Erythroblast (primary cell): ENCODE results near the gene NDRG3.

Experiments used
- DNase-seq, 2 experiments: peaks; one replicate each; lab custom pipeline; 2025; lab: John Stamatoyannopoulos, UW
- GATA1 ChIP-seq: IDR thresholded peaks from 2 replicates; pipeline ENCODE4 v1.6.1; 2011; ENCODE audit warnings: low read depth, mild to moderate bottlenecking, control low read depth, low read length, moderate library complexity
- POLR2A ChIP-seq: IDR thresholded peaks from 2 replicates; pipeline ENCODE4 v1.6.1; 2011; ENCODE audit warnings: mild to moderate bottlenecking, low read length

NDRG3 gene

DNA sequence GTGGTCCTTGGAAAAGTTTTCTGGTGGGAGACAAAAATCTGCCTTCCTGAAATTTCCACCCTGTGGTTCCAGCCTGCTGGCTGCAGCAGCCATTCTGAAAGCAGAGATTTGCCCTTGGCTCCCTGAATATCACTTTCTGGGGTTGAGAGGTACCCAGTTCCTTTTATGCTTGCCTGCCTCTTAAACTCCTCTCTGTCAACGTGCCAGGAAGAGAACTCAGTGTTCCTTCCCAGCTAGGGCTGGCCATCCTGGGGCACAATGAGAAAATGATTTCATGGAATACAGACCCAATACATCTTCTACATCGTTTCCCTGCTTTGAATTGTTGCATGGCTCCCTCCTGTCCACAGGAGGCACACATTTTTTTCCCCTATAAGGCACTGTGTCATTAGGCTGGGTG is 29.3 kb upstream of the NDRG3 start:
- DNase-seq, result no peak
- TF ChIP-seq GATA1 (no peak), POLR2A (no peak)

DNA sequence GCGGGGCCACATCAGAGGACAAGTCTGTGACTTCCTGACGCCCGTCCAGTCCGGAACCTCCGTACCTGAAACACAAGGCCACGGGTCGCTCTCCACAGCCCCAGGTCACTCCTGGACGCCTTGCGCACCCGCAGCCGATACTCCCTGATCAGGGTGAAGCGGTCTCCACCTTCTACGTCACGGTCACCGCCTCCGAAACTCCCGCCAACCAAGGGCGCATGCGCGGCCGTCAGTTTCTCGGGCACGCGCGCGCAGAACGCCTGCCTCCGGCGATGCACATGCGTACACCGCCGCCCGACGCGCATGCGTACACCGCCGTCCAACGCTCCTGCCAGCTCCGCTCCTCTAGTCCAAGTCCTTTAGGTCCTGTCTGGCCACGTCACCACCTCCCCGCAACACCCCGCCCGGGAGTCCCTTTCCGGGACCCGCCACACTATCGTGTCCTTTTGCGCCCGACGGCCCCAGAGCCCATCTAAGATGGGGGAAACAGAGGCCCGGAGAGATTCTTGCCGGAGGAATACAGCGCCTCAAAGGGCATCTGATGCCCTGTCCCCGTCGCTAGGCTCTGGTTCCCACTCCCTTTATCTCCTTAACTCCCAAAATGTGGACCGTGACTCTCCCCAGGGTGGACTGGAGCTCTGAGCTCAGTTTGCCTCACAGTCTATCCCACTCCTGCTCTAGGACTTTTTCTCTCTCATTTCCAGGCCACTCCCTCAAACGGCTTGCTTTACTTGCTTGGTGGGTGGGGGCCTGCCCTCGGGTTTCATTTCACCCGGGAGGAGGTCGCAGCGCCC is 27.9 kb upstream of the NDRG3 start, which contains the start of gene DSN1:
Gene DSN1, minus strand, starts transcription at position 167 of the 794 bp plus-strand sequence. CDS start 2,305 bp downstream, outside the sequence.
- DNase-seq, result peak; percentile 98 to 100
- TF ChIP-seq POLR2A (peak; percentile 95), GATA1 (no peak)

DNA sequence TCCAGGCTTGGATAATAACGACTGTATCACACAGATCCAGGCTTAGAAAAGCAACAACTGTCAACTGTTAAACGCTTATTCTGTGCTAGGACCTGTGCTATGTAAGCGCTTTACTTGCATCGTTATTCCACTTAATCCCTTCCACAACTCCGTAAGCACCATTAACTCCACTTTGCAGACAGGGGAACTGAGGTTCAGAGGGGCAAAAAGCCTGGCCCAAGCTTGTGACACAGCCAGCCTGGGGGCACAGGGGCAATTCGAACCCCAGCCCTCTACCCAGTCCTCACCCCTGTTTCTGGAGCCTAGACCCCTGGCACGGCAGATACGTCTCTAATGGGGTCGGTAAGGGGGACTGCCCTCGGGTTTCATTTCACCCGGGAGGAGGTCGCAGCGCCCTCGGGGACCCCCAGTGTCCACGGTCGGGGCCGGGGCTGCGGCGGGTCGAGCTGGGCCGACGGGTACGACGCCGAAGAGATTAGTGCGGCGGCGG is 27.3 kb upstream of the NDRG3 start:
- DNase-seq, result peak; percentile 66 to 74
- TF ChIP-seq GATA1, result no peak
- TF ChIP-seq POLR2A, result no peak

DNA sequence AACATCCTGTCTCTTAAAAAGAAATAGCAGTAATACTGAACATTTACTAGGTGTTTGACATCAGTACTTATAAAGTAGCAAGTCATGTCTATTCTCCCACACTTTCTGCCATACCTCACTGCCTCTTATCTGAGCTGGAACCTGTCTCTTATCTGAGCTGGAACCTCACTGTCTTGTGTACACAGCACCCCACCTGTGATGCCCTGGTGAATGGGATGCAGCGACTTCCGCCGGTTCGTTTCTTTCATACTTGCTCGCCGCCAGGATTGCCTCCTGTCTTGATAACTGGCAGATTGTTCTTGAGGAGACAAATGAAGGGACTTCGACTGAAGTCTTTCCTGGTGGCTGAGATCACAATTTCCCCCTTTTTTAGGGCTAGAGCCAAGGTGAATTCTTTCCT is 24.8 kb upstream of the NDRG3 start:
- peak in 1 of 2 experiments; percentile 40 for DNase-seq
- TF ChIP-seq GATA1 (no peak), POLR2A (no peak)

DNA sequence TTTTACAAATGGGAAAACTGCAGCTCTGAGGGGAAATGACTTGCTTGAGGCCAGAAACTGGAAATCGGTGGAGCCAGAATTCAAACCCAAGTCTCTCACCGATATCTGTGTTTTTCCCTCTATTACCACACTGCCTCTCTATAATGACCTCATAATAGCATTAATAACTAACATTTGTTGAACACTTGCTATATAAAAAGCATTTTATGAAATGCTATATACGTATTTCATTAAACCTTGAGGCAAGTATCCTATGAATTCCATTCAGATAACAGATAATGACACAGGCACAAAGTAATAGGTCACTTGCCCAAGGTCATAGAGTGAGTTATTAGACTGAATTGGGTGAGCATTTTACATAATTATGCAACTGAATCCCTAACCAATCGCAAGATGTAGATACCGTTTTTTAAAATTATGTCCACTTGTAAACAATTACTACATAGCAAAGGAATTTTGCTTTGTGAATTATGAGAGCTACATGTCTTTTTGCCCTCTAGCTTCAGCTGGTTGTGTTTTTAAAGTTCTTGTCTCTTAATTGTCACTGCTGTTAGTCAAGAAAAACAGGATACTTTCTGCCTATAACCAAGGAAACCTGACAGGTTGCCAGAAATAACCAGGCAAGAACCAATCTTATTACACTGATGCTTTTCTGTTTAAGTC is 23.0 kb upstream of the NDRG3 start:
- DNase-seq, result no peak
- TF ChIP-seq GATA1, result no peak
- TF ChIP-seq POLR2A, result no peak

DNA sequence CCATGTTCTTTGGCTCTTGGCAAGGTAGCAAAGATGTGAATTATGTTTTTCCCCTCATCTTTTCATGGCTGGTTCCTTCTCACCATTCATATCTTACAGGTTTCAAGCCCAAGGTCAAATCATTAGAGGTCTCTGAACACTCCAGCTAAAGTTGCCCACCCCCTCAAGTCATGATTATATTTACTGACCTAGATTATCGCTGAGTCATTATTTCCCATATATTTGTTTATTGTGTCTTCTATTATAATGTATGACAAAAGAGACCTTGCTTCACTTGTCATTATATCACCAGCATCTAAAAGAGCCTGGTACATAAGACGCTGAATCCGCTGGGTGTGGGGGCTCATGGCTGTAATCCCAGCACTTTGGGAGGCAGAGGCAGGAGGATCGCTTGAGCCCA is 15.2 kb upstream of the NDRG3 start:
- TF ChIP-seq POLR2A (no peak), GATA1 (no peak)
- DNase-seq, result no peak

DNA sequence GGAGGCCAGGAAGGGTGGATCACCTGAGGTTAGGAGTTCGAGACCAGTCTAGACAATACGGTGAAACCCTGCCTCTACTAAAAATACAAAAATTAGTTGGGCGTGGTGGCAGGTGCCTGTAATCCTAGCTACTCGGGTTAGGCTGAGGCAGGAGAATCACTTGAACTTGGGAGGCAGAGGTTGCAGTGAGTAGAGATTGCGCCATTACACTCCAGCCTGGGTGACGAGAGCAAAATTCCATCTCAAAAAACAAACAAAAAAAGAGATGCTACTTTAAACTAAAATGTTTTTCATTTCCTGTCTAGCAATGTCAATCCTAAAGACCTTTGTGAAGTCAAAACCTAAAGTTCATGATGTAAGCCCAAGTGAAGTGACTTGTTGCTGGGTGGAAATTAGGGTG is 14.8 kb upstream of the NDRG3 start:
- DNase-seq, result no peak
- TF ChIP-seq POLR2A (no peak), GATA1 (no peak)

GRCh38 chr20:36758276-36758675 is 12.4 kb upstream of the NDRG3 start:
- DNase-seq, result no peak
- TF ChIP-seq GATA1, result no peak

DNA sequence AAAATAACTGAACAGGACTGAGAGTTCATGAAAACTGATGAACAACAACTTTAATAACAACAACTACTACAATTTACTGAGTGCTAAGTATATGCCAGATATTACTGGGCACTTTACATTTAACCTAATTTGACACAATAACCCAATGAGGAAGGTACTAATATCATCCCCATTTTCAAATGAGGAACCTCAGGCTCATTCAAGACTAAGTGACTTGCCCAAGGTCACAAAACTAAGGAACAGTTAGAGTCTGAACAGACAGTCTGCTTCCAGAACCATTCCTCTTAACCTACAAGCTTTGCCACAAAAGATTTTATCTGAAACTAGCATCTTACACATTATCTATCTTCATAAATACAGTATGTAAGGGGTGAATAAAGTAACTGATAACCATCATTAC is 10.6 kb upstream of the NDRG3 start:
- DNase-seq, result no peak
- TF ChIP-seq GATA1 (no peak), POLR2A (no peak)

DNA sequence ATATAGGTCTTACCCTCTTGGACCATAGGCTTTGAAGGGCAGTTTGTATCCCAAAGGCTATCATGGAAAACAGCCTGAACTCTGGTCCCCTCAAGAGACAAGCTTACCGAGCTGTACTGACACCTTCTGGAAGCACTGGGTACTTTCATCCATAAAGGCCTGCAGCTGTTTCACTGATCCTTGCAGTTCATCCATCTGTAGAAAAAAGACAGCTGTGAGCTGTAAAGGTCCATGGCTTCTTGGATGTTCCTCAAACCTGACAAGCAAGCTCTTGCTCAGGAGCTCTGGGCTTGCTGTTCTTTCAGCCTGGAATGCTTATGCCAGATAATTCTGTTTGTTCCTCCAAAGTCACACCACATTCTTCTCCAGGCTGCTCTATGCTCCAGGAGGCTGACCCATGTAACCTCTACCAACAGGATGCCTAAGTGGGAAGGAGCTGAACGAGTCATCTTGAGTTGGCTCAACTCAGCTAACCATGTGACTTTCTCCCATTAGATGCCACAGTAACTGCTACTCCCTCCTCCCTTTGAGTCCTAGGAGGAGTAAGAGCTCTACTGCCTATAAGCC is 8.8 kb upstream of the NDRG3 start:
- TF ChIP-seq GATA1 (no peak), POLR2A (no peak)
- peak; percentile 51 to 65 for DNase-seq

DNA sequence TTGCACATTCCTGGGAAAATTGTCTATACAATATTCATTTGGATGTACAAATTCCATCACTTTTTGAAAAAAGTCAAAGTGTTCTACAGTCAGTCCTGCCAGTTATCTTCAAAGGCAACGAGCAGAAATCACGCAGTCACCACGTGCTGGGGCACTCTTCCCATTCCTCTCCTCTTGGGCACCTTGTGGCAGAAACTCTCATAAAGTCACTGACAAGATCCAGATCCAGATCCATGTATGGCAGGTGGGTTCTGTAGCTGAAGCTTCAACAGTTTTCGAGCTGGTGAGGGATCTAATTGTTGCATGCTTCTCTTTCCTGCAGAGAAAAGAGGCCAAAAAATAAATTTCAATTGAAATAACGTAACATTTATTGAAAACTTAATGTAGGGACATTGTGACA is 6.7 kb upstream of the NDRG3 start:
- DNase-seq, result no peak
- TF ChIP-seq GATA1, result no peak
- TF ChIP-seq POLR2A, result no peak

DNA sequence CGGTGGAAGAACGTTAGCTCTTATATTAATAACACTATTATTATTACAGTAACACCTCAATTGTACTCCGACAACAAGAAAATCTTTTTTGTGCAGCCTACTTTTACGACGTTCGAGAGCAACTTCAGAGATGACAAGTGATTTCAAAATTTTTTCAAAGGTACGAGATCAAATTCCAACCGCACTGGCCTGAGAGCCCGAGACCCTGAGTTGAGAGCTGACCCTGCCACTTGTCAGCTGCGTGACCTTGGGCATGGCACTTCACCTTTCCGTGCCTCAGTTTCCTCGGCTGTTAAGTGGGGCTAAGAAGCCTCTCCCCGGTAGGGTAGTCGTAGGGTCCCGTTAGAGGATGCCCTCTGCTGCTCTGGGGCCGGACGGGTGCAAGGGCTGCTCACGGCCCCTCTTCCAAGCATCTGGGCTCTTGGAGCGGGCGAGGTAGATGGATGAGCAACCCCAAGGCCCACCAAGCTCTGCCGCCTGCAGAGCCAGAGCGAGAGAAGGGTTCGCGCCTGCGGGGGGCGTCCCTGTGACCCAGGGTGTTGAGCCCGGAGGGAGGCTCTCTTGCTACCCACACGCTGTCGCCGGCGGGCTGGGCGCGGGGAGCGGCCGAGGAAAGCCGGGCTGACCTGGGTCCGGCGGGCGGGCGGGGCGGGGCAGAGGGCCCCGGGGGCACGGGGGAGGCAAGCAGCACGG is 510 bp downstream of the NDRG3 start:
- peak in 1 of 2 experiments; percentile 56 for DNase-seq
- TF ChIP-seq GATA1, result no peak
- no peak for TF ChIP-seq POLR2A

DNA sequence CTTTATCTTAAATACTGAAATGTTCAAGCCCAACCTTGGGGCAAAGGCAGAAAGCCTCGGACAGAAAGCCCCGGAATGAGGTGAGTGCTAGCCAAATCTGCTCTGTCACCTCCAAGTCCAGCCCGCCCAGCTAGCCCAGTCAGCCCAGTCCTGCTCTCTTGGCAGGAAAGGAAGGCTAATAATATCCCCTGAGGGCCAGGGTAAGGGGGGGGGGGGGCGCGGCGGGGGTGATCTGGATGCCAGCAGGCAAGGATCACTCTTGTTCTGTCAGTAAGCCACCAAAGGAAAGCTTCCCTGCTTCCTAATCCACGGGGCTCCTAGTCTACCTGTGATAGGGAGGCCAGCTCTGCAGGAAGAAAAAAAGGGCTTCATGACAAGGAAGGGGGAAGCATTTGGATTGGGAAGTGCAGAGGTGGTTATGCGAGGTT is 1.1 kb downstream of the NDRG3 start:
- no peak for DNase-seq

More for the DNA sequence above, 1.1 kb downstream of the NDRG3 start:
- no peak for TF ChIP-seq POLR2A
- TF ChIP-seq GATA1, result no peak
